HUES64 (cell line): Measurements from ENCODE around the gene KLHL10. TPM values are rescaled to one million over a fixed set of nuclear protein-coding genes. Genes with fewer than 3 reads are reported as not detected.
A peak's percentile ranks its signal among the peaks of the same experiment; 100 is the strongest.

Experiments used
- H3K27ac ChIP-seq: 2 replicates; pipeline ENCODE4 v1.7.0; 2013; ENCODE audit warnings: low read depth, low read length, inconsistent platforms
- H3K27me3 ChIP-seq: 2 replicates; pipeline ENCODE4 v1.6.1; 2013; ENCODE audit warnings: mild to moderate bottlenecking, low read length; ENCODE audit not compliant: insufficient read depth
- H3K36me3 ChIP-seq: 2 replicates; pipeline ENCODE4 v1.6.1; 2013; ENCODE audit warnings: mild to moderate bottlenecking, low read length; ENCODE audit not compliant: insufficient read depth
- H3K4me1 ChIP-seq: 2 replicates; pipeline ENCODE4 v1.6.1; 2013; ENCODE audit warnings: mild to moderate bottlenecking, low read length, moderate library complexity; ENCODE audit not compliant: insufficient read depth
- H3K4me3 ChIP-seq: 2 replicates; pipeline ENCODE4 v1.5.1; 2013; ENCODE audit warnings: mild to moderate bottlenecking, low read length, moderate library complexity
- H3K9ac ChIP-seq: 2 replicates; pipeline ENCODE4 v1.6.1; 2013; ENCODE audit warnings: mild to moderate bottlenecking, low read depth, low read length
- H3K9me3 ChIP-seq: 2 replicates; pipeline ENCODE4 v1.6.1; 2013; ENCODE audit warnings: low read depth, low read length; ENCODE audit not compliant: insufficient read depth
- WGBS: fragments of 150-250, 120-280 bp; methylation state at CpG from one replicate; pipeline ENCODE4 v1.1.7; 2013; ENCODE audit warnings: missing lambda C conversion rate; 5-methylcytosine and 5-hydroxymethylcytosine counted together
- polyA plus RNA-seq, 2 experiments: library from polyadenylated mRNA; stranded (reverse); fragments of 50-300 nt; gene quantifications; one replicate each; pipeline ENCODE4 v1.2.3, GENCODE V29; 2013

The KLHL10 gene
- 0.10 TPM for polyA plus RNA-seq (2013, experiment 1 of 2)
- polyA plus RNA-seq (2013, experiment 2 of 2): not detected

GRCh38 chr17:41837761-41838538, at the start of gene KLHL10:
TSS of gene KLHL10 (plus strand) at chr17:41837825. CDS start at chr17:41837933, 108 bp downstream.
- peaks cover 11% of the 10 kb centered on the region for H3K27me3 ChIP-seq
- peaks cover 7% of the 10 kb centered on the region for H3K36me3 ChIP-seq
- no peak within 1 kb of the TSS for H3K27ac ChIP-seq
- no peaks in the 10 kb centered on the region for H3K9me3 ChIP-seq
- no peak within 1 kb of the TSS for H3K4me3 ChIP-seq
- H3K9ac ChIP-seq: no peak within 1 kb of the TSS
- H3K4me1 ChIP-seq: peaks cover 6% of the 10 kb centered on the region; the same call in 1 of the 2 replicates
- 96% methylated on average over 15 of the region's 15 CpGs for WGBS

- Histone ChIP-seq H3K4me1 (peaks cover 21% of the 10 kb centered on the region), H3K9me3 (no peaks in the 10 kb centered on the region), H3K36me3 (no peaks in the 10 kb centered on the region), H3K27ac (peak overlapping the region; percentile 33; the same call in 1 of the 2 replicates), H3K27me3 (peaks cover 24% of the 10 kb centered on the region), H3K4me3 (peak overlapping the region; percentile 40), H3K9ac (peak overlapping the region; percentile 38; the same call in 1 of the 2 replicates)
- 14% methylated on average over 22 of the region's 22 CpGs for WGBS
These were observed 44.5 kb upstream of the KLHL10 start for GRCh38 chr17:41792845-41793783.

GRCh38 chr17:41793784-41794539, 43.7 kb upstream of the KLHL10 start:
- Histone ChIP-seq H3K9me3 (no peaks in the 10 kb centered on the region), H3K36me3 (no peaks in the 10 kb centered on the region), H3K9ac (no peak overlapping the region), H3K4me3 (peak overlapping the region; percentile 40), H3K27ac (peak overlapping the region; percentile 33; the same call in 1 of the 2 replicates), H3K4me1 (peaks cover 21% of the 10 kb centered on the region), H3K27me3 (peaks cover 24% of the 10 kb centered on the region)
- WGBS: 16% methylated on average over 12 of the region's 14 CpGs

GRCh38 chr17:41794540-41794975, 43.1 kb upstream of the KLHL10 start:
- no peak overlapping the region for H3K27ac ChIP-seq

GRCh38 chr17:41796121-41796895, 41.3 kb upstream of the KLHL10 start:
- no peaks in the 10 kb centered on the region for H3K36me3 ChIP-seq
- H3K9me3 ChIP-seq: no peaks in the 10 kb centered on the region
- H3K27me3 ChIP-seq: peaks cover 24% of the 10 kb centered on the region
- no peak overlapping the region for H3K4me3 ChIP-seq
- 92% methylated on average over 10 of the region's 10 CpGs for WGBS
- no peak overlapping the region for H3K27ac ChIP-seq
- no peak overlapping the region for H3K9ac ChIP-seq
- peaks cover 27% of the 10 kb centered on the region for H3K4me1 ChIP-seq

More at GRCh38 chr17:41794540-41794975, 43.1 kb upstream of the KLHL10 start:
- WGBS: 79% methylated on average over 5 of the region's 5 CpGs
- Histone ChIP-seq H3K4me1 (peaks cover 21% of the 10 kb centered on the region), H3K4me3 (no peak overlapping the region), H3K9me3 (no peaks in the 10 kb centered on the region), H3K9ac (no peak overlapping the region), H3K36me3 (no peaks in the 10 kb centered on the region), H3K27me3 (peaks cover 24% of the 10 kb centered on the region)

GRCh38 chr17:41797377-41797776, 40.2 kb upstream of the KLHL10 start:
- H3K4me1 ChIP-seq: peaks cover 29% of the 10 kb centered on the region
- H3K27me3 ChIP-seq: peaks cover 17% of the 10 kb centered on the region
- H3K9me3 ChIP-seq: no peaks in the 10 kb centered on the region
- no peak overlapping the region for H3K9ac ChIP-seq
- no peak overlapping the region for H3K27ac ChIP-seq
- WGBS: 89% methylated on average over 2 of the region's 3 CpGs
- no peak overlapping the region for H3K4me3 ChIP-seq
- H3K36me3 ChIP-seq: no peaks in the 10 kb centered on the region

- Histone ChIP-seq H3K36me3 (no peaks in the 10 kb centered on the region), H3K9me3 (no peaks in the 10 kb centered on the region), H3K27me3 (peaks cover 4% of the 10 kb centered on the region), H3K9ac (no peak overlapping the region), H3K4me1 (peaks cover 11% of the 10 kb centered on the region), H3K4me3 (no peak overlapping the region), H3K27ac (no peak overlapping the region)
- 90% methylated on average over 8 of the region's 8 CpGs for WGBS
These were observed 38.3 kb upstream of the KLHL10 start for GRCh38 chr17:41799366-41799765.

GRCh38 chr17:41800601-41801373, 36.8 kb upstream of the KLHL10 start:
- Histone ChIP-seq H3K36me3 (peaks cover 2% of the 10 kb centered on the region; the same call in 1 of the 2 replicates), H3K9ac (no peak overlapping the region), H3K27ac (peak overlapping the region; percentile 51; the same call in 1 of the 2 replicates), H3K9me3 (no peaks in the 10 kb centered on the region), H3K27me3 (no peaks in the 10 kb centered on the region; the same call in 1 of the 2 replicates), H3K4me1 (peaks cover 7% of the 10 kb centered on the region), H3K4me3 (peak overlapping the region; percentile 28; the same call in 1 of the 2 replicates)
- WGBS: 25% methylated on average over 17 of the region's 18 CpGs

- peaks cover 7% of the 10 kb centered on the region; the same call in 1 of the 2 replicates for H3K36me3 ChIP-seq
- H3K4me3 ChIP-seq: peak overlapping the region; percentile 28
- H3K9ac ChIP-seq: no peak overlapping the region
- H3K27ac ChIP-seq: peak overlapping the region; percentile 51; the same call in 1 of the 2 replicates
- H3K27me3 ChIP-seq: no peaks in the 10 kb centered on the region
- H3K9me3 ChIP-seq: no peaks in the 10 kb centered on the region
- 19% methylated on average over 14 of the region's 14 CpGs for WGBS
- peaks cover 7% of the 10 kb centered on the region for H3K4me1 ChIP-seq
These were observed 36.0 kb upstream of the KLHL10 start for GRCh38 chr17:41801374-41802271.
